Measurements from ENCODE around the gene GFAP. TPM values are rescaled to one million over a fixed set of nuclear protein-coding genes. Genes with fewer than 3 reads are reported as not detected.
A peak's percentile ranks its signal among the peaks of the same experiment; 100 is the strongest.

Gene GFAP
- total RNA-seq, 1 donor = under 0.01 TPM

- Histone ChIP-seq H3K4me1 (ENCODE audit: insufficient read depth, low read length) (no peaks in the 10 kb centered on the region), H2AFZ (ENCODE audit: low read length) (no peak overlapping the region), H3K9me3 (ENCODE audit: low read depth, low read length) (no peaks in the 10 kb centered on the region), H3K79me2 (ENCODE audit: insufficient read depth, low read length) (peaks cover 39% of the 10 kb centered on the region), H3K4me2 (ENCODE audit: insufficient read depth, low read length) (no peak overlapping the region), H4K20me1 (ENCODE audit: insufficient read depth, low read length) (no peaks in the 10 kb centered on the region), H3K27ac (ENCODE audit: low read depth, low read length) (no peak overlapping the region), H3K27me3 (ENCODE audit: insufficient read depth, low read length) (no peaks in the 10 kb centered on the region), H3K4me3 (ENCODE audit: insufficient read depth, low read length) (no peak overlapping the region), H3K36me3 (ENCODE audit: insufficient read depth, low read length) (peaks cover 32% of the 10 kb centered on the region)
- TF ChIP-seq CTCF (IDR thresholded peaks at IDR 0.05; ENCODE audit: extremely low read depth, low read depth, low read length) = no peak
- peak; percentile 66 for DNase-seq (ENCODE audit: insufficient read length, low spot score, missing footprints)
Observed at GRCh38 chr17:44934745-44935105, 19.4 kb upstream of the GFAP start.

- H3K27me3 ChIP-seq (ENCODE audit: insufficient read depth, low read length) = no peaks in the 10 kb centered on the region
- H3K79me2 ChIP-seq (ENCODE audit: insufficient read depth, low read length) = peaks cover 33% of the 10 kb centered on the region
- DNase-seq (ENCODE audit: insufficient read length, low spot score, missing footprints) = peak; percentile 67
- H3K4me2 ChIP-seq (ENCODE audit: insufficient read depth, low read length) = no peak overlapping the region
- no peaks in the 10 kb centered on the region for H3K4me1 ChIP-seq (ENCODE audit: insufficient read depth, low read length)
- no peak overlapping the region for H3K27ac ChIP-seq (ENCODE audit: low read depth, low read length)
- H3K36me3 ChIP-seq (ENCODE audit: insufficient read depth, low read length) = peaks cover 38% of the 10 kb centered on the region
- no peak overlapping the region for H2AFZ ChIP-seq (ENCODE audit: low read length)
- no peak overlapping the region for H3K4me3 ChIP-seq (ENCODE audit: insufficient read depth, low read length)
- no peaks in the 10 kb centered on the region for H3K9me3 ChIP-seq (ENCODE audit: low read depth, low read length)
- no peaks in the 10 kb centered on the region for H4K20me1 ChIP-seq (ENCODE audit: insufficient read depth, low read length)
- TF ChIP-seq CTCF (IDR thresholded peaks at IDR 0.05; ENCODE audit: extremely low read depth, low read depth, low read length) = no peak
Observed at GRCh38 chr17:44933824-44934744, 18.8 kb upstream of the GFAP start.

GRCh38 chr17:44932787-44933097 lies 17.4 kb upstream of the GFAP start:
- peaks cover 45% of the 10 kb centered on the region for H3K36me3 ChIP-seq (ENCODE audit: insufficient read depth, low read length)
- H3K27me3 ChIP-seq (ENCODE audit: insufficient read depth, low read length) = no peaks in the 10 kb centered on the region
- no peak overlapping the region for H3K4me2 ChIP-seq (ENCODE audit: insufficient read depth, low read length)
- H4K20me1 ChIP-seq (ENCODE audit: insufficient read depth, low read length) = no peaks in the 10 kb centered on the region
- no peaks in the 10 kb centered on the region for H3K4me1 ChIP-seq (ENCODE audit: insufficient read depth, low read length)
- no peak overlapping the region for H2AFZ ChIP-seq (ENCODE audit: low read length)
- H3K79me2 ChIP-seq (ENCODE audit: insufficient read depth, low read length) = peaks cover 20% of the 10 kb centered on the region
- DNase-seq (ENCODE audit: insufficient read length, low spot score, missing footprints) = no peak
- H3K4me3 ChIP-seq (ENCODE audit: insufficient read depth, low read length) = no peak overlapping the region
- no peaks in the 10 kb centered on the region for H3K9me3 ChIP-seq (ENCODE audit: low read depth, low read length)
- no peak overlapping the region for H3K27ac ChIP-seq (ENCODE audit: low read depth, low read length)
- TF ChIP-seq CTCF (IDR thresholded peaks at IDR 0.05; ENCODE audit: extremely low read depth, low read depth, low read length) = no peak

- no peaks in the 10 kb centered on the region for H3K27me3 ChIP-seq (ENCODE audit: insufficient read depth, low read length)
- H2AFZ ChIP-seq (ENCODE audit: low read length) = no peak overlapping the region
- peaks cover 49% of the 10 kb centered on the region for H3K36me3 ChIP-seq (ENCODE audit: insufficient read depth, low read length)
- H3K4me3 ChIP-seq (ENCODE audit: insufficient read depth, low read length) = no peak overlapping the region
- H4K20me1 ChIP-seq (ENCODE audit: insufficient read depth, low read length) = no peaks in the 10 kb centered on the region
- TF ChIP-seq CTCF (IDR thresholded peaks at IDR 0.05; ENCODE audit: extremely low read depth, low read depth, low read length) = no peak
- no peak overlapping the region for H3K4me2 ChIP-seq (ENCODE audit: insufficient read depth, low read length)
- H3K4me1 ChIP-seq (ENCODE audit: insufficient read depth, low read length) = no peaks in the 10 kb centered on the region
- H3K9me3 ChIP-seq (ENCODE audit: low read depth, low read length) = no peaks in the 10 kb centered on the region
- peak; percentile 62 for DNase-seq (ENCODE audit: insufficient read length, low spot score, missing footprints)
- H3K27ac ChIP-seq (ENCODE audit: low read depth, low read length) = no peak overlapping the region
- peaks cover 16% of the 10 kb centered on the region for H3K79me2 ChIP-seq (ENCODE audit: insufficient read depth, low read length)
Observed at GRCh38 chr17:44932096-44932786, 16.9 kb upstream of the GFAP start.

All from osteoblast (primary cell).